Stimulated activated CD4-positive, alpha-beta T cell treated with anti-CD3 and anti-CD28 coated beads, Interleukin-4, amount 100 ng/mL, for 4 hours (primary cell): ENCODE results near the gene CTBP2.

ENCODE experiments used
- DNase-seq, 2 experiments: peaks; one replicate each; pipeline ENCODE4 v3.0.0-alpha.2; 2020

Gene CTBP2

GRCh38 chr10:125003146-125003900, 157.0 kb downstream of the CTBP2 start:
- no peak for DNase-seq

GRCh38 chr10:125002423-125003145, 157.8 kb downstream of the CTBP2 start:
- no peak for DNase-seq

GRCh38 chr10:125002047-125002422, 158.3 kb downstream of the CTBP2 start:
- no peak for DNase-seq

- no peak for DNase-seq
These were observed 158.9 kb downstream of the CTBP2 start for GRCh38 chr10:125001313-125002046.

GRCh38 chr10:125000366-125001312, 159.7 kb downstream of the CTBP2 start:
- DNase-seq, result no peak

- no peak for DNase-seq
These were observed 160.7 kb downstream of the CTBP2 start for GRCh38 chr10:124999433-125000365.

- no peak for DNase-seq
These were observed 161.6 kb downstream of the CTBP2 start for GRCh38 chr10:124998624-124999291.

GRCh38 chr10:124997771-124998623, 162.4 kb downstream of the CTBP2 start:
- no peak for DNase-seq

GRCh38 chr10:124997306-124997705, 163.1 kb downstream of the CTBP2 start:
- no peak for DNase-seq

GRCh38 chr10:124996854-124997215, 163.5 kb downstream of the CTBP2 start:
- DNase-seq, result no peak

- DNase-seq, result no peak
These were observed 164.1 kb downstream of the CTBP2 start for GRCh38 chr10:124996127-124996853.

GRCh38 chr10:124995605-124996004, 164.8 kb downstream of the CTBP2 start:
- no peak for DNase-seq

- no peak for DNase-seq
These were observed 165.5 kb downstream of the CTBP2 start for GRCh38 chr10:124994573-124995473.

- DNase-seq, result no peak
These were observed 166.5 kb downstream of the CTBP2 start for GRCh38 chr10:124993736-124994451.

- no peak for DNase-seq
These were observed 167.0 kb downstream of the CTBP2 start for GRCh38 chr10:124993345-124993708.

GRCh38 chr10:124992462-124993344, 167.7 kb downstream of the CTBP2 start:
- DNase-seq, result no peak
